GM11168 (cell line): ENCODE measurements around the gene RNASE3.
"Not testable (repeated sequence)": the region's sequence is repeated elsewhere in the genome, so short reads cannot be mapped to it uniquely, and the experiment has no call there.

Experiments used
- in situ Hi-C: fragments of 300-500 bp; cut with MboI; formaldehyde crosslinking; loops from one replicate; pipeline ENCODE4 v1.12.0; 2022; ENCODE audit warnings: low sequenced_read_pairs; ENCODE audit not compliant: unreplicated experiment

Gene RNASE3

DNA sequence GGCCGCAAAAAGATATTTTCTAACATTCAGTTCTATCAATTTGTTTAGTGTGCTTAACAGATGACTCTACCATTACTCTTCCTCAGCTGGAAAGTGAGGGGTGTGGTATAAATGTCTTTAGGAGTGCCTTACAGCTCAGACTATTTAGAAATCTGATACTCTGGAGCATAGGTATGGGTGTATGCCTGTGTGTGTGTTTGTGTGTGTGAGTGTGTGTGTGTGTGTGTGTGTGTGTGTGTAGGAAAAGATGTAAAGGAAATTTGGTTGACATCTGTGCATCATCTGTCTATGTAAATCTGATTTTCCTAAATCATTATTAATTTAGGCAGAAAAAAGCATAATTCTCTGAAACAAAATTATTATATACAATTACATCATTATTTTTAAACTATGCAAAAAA lies 16.0 kb downstream of the RNASE3 start:
- in situ Hi-C loops: no loop called here

DNA sequence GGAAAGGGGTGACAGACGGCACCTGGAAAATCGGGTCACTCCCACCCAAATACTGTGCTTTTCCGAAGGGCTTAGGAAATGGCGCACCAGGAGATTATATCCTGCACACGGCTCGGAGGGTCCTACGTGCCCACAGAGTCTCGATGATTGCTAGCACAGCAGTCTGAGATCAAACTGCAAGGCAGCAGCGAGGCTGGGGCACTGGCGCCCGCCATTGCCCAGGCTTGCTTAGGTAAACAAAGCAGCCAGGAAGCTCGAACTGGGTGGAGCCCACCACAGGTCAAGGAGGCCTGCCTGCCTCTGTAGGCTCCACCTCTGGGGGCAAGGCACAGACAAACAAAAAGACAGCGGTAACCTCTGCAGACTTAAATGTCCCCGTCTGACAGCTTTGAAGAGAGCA lies 19.6 kb downstream of the RNASE3 start:
- in situ Hi-C loops: not testable (repeated sequence)

DNA sequence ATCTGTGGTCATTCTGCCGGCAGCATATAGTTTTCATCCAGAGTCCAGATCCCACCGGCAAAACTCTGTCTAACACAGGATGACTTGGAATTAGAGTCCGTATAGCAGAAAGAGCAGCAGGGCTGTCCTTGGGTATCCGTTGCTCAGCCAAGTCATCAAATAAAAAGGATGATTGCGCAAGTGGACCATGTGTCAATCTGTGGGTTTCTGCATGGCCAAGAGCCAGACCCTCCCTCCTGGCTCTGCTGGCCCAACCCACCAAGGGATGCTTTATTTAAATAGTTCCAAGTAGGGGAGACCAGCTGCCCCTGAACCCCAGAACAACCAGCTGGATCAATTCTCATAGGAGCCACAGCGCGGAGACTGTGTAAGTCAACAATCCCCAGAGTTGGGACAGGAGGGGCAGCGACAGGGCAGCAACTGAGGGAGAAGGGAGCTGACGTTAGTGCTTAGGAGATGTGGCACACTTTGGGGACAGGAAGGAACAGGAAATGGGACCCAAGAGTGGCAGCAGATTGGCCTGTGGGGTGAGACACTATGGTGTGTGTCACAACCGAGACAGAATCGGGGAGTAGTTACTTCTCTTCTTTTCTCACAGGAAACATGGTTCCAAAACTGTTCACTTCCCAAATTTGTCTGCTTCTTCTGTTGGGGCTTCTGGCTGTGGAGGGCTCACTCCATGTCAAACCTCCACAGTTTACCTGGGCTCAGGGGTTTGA lies 28.0 kb downstream of the RNASE3 start:
- in situ Hi-C loops: not testable (repeated sequence)

DNA sequence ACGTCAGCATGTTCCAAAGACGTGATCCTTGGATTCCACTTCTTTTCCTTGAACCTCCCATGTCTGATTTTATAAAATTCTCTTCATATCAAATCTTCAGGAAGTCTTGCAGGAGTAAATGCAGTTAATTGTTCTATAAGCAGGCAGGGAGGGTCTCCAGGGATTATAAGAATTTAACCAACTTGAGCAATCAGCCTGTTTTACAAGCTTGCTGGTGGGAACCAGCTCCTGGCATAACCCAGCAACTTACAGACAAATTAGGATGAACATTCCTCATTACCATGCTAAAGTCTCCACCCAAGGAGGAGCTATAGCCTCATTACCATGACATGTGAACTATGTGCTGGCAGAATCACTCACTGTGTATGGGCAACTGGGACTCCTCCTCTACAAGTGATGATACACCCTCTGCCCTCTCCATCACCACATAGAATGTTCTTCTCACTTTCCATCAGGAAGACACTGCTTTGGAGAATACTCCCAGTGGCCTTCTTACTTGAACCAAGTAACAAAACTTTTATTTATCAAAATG lies 32.6 kb downstream of the RNASE3 start:
- in situ Hi-C loops: not testable (repeated sequence)

DNA sequence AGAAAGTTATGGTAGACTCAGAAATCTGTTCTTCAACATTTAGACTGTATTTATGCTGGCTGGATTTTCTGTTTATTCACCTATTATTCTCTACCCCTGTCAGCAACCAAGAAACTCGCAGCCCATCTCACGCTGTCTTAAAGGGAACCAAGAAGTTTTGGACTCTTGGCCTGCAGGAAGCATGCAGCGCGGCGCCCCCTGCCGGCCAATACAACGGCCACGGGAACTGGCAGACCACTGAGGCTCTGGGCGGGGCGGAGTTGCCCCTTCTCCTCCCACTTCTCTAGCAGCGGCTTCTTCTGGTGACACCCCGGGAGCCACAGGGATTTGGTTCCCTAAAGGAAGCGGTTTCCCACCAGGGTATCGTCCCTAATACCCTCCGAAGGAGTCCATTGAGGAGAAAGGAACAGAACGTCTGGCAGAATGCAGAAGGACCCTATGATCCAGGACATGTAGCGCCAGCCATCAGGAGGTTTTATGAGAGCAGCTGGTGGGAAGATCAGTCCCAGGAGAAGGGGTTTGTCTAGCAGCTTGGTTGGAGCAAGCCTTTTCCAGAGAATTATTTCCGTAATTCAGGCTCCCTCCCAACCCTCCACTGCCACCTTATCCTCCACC lies 43.1 kb downstream of the RNASE3 start:
- in situ Hi-C loops: no loop called here

DNA sequence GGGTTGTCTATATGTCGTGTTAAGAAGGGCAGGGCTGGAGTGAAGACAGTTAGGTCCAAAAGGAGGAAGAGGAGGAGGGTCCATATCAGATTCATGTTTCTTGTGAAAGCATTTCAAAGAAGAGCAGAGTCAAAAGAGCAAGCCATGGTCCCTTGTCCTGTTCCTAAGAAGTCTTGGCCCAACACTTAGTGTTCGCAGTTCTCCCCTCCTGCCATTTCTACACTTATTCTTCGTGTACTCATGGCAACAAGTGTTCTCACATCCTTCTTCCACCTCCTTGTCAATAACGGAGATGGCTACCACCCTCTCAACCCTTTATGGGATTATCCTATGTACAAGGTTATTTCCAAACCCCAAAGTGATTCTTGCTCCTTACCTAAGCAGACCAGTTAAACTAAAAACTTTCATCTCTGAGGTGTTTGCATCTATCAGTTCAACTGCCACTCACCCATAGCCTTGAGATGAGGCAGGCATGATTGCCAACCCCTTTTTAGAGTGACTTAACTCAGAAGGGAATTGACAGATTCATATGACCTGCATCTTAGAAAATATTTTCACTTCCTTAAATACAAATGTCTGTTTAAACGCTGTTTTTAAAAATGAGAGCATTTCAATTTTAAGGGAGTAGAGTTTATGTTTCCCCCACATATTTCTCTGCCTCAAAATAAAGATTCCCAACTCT lies 44.3 kb downstream of the RNASE3 start:
- in situ Hi-C loops: no loop called here
